Activated CD4-positive, alpha-beta T cell treated with anti-CD3 and anti-CD28 coated beads for 1 hour (primary cell): Measurements from ENCODE around the gene GALP.
"Not testable (repeated sequence)": the region's sequence is repeated elsewhere in the genome, so short reads cannot be mapped to it uniquely, and the experiment has no call there.

Source experiments
- DNase-seq: peaks from one replicate; pipeline ENCODE4 v3.0.0-alpha.2; 2020

Gene GALP

GRCh38 chr19:56175861-56176307 lies at the start of gene GALP:
Gene GALP (plus strand): TSS chr19:56176008. CDS start chr19:56177109, 1,101 bp downstream.
- not testable (repeated sequence) for DNase-seq

- DNase-seq = no peak
Observed at GRCh38 chr19:56126983-56127780, 48.6 kb upstream of the GALP start.

GRCh38 chr19:56130006-56130405 lies 45.8 kb upstream of the GALP start:
- no peak for DNase-seq

GRCh38 chr19:56131651-56132050 lies 44.2 kb upstream of the GALP start:
- no peak for DNase-seq

- DNase-seq = no peak
Observed at GRCh38 chr19:56132316-56132822, 43.4 kb upstream of the GALP start.

- no peak for DNase-seq
Observed at GRCh38 chr19:56133858-56134653, 41.8 kb upstream of the GALP start.

GRCh38 chr19:56134654-56134921 lies 41.2 kb upstream of the GALP start:
- no peak for DNase-seq

GRCh38 chr19:56136362-56136761 lies 39.4 kb upstream of the GALP start:
- DNase-seq = no peak

- no peak for DNase-seq
Observed at GRCh38 chr19:56137405-56137804, 38.4 kb upstream of the GALP start.

- no peak for DNase-seq
Observed at GRCh38 chr19:56138069-56138468, 37.7 kb upstream of the GALP start.

- no peak for DNase-seq
Observed at GRCh38 chr19:56139847-56140582, 35.8 kb upstream of the GALP start.

- DNase-seq = peak; percentile 99
Observed at GRCh38 chr19:56140583-56141416, 35.0 kb upstream of the GALP start, which contains the start of gene ZNF444. Gene ZNF444 (plus strand): TSS chr19:56141287. CDS start chr19:56146912, 5,625 bp downstream.

GRCh38 chr19:56141417-56141993 lies 34.3 kb upstream of the GALP start:
- DNase-seq = no peak

- DNase-seq = no peak
Observed at GRCh38 chr19:56142087-56142787, 33.6 kb upstream of the GALP start.

GRCh38 chr19:56142897-56143434 lies 32.8 kb upstream of the GALP start:
- DNase-seq = no peak

GRCh38 chr19:56144376-56144775 lies 31.4 kb upstream of the GALP start:
- no peak for DNase-seq

GRCh38 chr19:56144831-56145230 lies 31.0 kb upstream of the GALP start:
- no peak for DNase-seq

GRCh38 chr19:56145698-56146097 lies 30.1 kb upstream of the GALP start:
- no peak for DNase-seq

GRCh38 chr19:56146904-56147303 lies 28.9 kb upstream of the GALP start:
- DNase-seq = no peak

- no peak for DNase-seq
Observed at GRCh38 chr19:56147307-56147706, 28.5 kb upstream of the GALP start.

GRCh38 chr19:56148096-56148495 lies 27.7 kb upstream of the GALP start:
- DNase-seq = no peak
